ENCODE results near the gene TM7SF2. TPM values are rescaled to one million over a fixed set of nuclear protein-coding genes. Genes with fewer than 3 reads are reported as not detected.

TM7SF2 gene
- total and polyA plus RNA-seq, 2 donors (not counting 1 experiment from before 2014, with no cell fraction given): 23.9 to 28.5 TPM

DNA sequence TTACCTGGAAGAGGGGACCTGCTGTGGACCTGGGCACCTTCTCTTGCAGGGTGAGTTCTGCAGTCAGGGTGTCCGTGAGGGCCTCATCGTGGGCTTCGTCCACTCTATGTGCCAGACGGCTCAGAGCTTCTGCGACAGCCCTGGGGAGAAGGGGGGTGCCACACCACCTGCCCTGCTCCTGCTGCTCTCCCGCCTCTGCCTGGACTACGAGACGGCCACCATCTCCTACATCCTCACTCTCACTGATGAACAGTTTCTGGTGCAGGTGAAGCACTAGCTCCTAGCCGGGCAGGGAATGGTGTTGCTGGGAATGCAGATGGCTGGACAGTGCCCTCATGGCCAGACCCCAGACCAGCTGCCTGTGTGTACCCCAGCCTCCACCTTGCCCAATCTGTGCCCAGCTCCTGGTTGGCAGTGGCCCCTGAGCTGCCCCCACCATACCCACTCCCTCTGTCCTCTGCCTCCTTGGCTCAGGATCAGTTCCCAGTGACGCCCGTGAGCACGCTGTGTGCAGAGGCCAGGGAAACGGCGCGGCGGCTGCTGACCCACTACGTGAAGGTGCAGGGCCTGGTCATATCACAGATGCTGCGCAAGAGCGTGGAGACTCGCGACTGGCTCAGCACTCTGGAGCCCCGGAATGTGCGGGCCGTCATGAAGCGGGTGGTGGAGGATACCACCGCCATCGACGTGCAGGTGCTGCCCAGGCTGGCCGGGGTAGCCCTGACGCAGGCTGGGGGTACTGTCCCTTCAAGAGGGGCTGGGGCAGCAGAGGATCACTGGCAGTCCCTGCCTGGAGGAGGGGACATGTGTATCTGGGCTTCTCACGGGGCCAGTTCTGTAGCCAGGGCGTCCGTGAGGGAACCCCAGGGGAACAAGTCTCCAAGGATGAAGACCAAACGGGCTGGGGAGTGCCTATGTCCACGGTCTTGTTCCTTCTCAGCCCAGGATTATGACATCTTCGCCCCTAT is 2.2 kb upstream of the TM7SF2 start:
- H4K20me1 ChIP-seq (ENCODE audit: control insufficient read depth, insufficient read depth, low read length, poor library complexity, severe bottlenecking): peaks cover 31% of the 10 kb centered on the region
- no peaks in the 10 kb centered on the region for H3K9me3 ChIP-seq (ENCODE audit: control extremely low read depth in 1 of 3, control insufficient read depth in 2 of 3, insufficient read depth in 1 of 3, low read length in 2 of 3)
- peaks cover 41% of the 10 kb centered on the region for H3K4me1 Mint-ChIP-seq
- peaks cover 21 to 37% of the 10 kb centered on the region in 2 donors for H3K4me1 ChIP-seq (ENCODE audit: control insufficient read depth in 2 of 2, insufficient read depth in 2 of 2, low read length in 2 of 2)
- no peak overlapping the region for H2AFZ ChIP-seq (ENCODE audit: insufficient read depth, low read depth, low read length, poor library complexity, severe bottlenecking)
- H3K9me3 Mint-ChIP-seq (ENCODE audit: insufficient read depth): no peaks in the 10 kb centered on the region
- peak overlapping the region; percentile 20 to 59 for H3K27ac ChIP-seq (ENCODE audit: low read length in 2 of 2)
- intact Hi-C loops (cut with micrococcal nuclease): loop anchor here (1.0 to 10.0 kb wide), 10 partner anchors 13 to 505 kb away; partner anchors contain the start of genes ARL2, ATG2A, CDC42BPG and CDC42EP2
- DNase-seq (no peak), ATAC-seq (ENCODE audit: low read depth) (no peak)
- peaks cover 49% of the 10 kb centered on the region for H3K79me2 ChIP-seq (ENCODE audit: control insufficient read depth, insufficient read depth, low read length)
- CTCF ChIA-PET: interaction anchor here (0.7 to 7.7 kb wide), 28 partner anchors 11 to 421 kb away, joined by 3 to 118 read pairs (median 5); partner anchors contain the start of genes ARL2, CAPN1, CDC42EP2 and CDCA5
- H3K27me3 Mint-ChIP-seq: no peaks in the 10 kb centered on the region
- 94% methylated on average over 33 of the region's 36 CpGs for WGBS (ENCODE audit: insufficient coverage)
- POLR2A ChIA-PET: interaction anchor here (0.5 to 3.6 kb wide), 7 partner anchors 14 to 259 kb away, joined by 3 to 27 read pairs (median 6); partner anchors contain the start of genes ARL2, CAPN1, SYVN1 and VPS51
- no peak overlapping the region for H3K4me2 ChIP-seq (replicated peaks; ENCODE audit: low read depth, low read length, poor library complexity, severe bottlenecking)
- H3K4me3 Mint-ChIP-seq: no peak overlapping the region
- H3K4me3 ChIP-seq (ENCODE audit: control extremely low read depth in 1 of 5, extremely low read depth in 1 of 5, insufficient read depth in 1 of 5, low read depth in 2 of 5, low read length in 4 of 5): no peak overlapping the region
- H3K27ac Mint-ChIP-seq: no peak overlapping the region
- no peaks in the 10 kb centered on the region for H3K27me3 ChIP-seq (replicated peaks in 1 of 4; ENCODE audit: control extremely low read depth in 1 of 4, control insufficient read depth in 3 of 4, insufficient read depth in 4 of 4, low read length in 3 of 4)
- peaks cover 0 to 36% of the 10 kb centered on the region in 2 experiments for H3K36me3 ChIP-seq (replicated peaks in 1 of 2; ENCODE audit: control extremely low read depth in 1 of 2, control insufficient read depth in 1 of 2, extremely low read depth in 1 of 2, insufficient read depth in 2 of 2, low read length in 1 of 2)
- TF ChIP-seq EZH2 (IDR thresholded peaks at IDR 0.05; ENCODE audit: borderline replicate concordance, insufficient read depth, low read depth, low read length, poor library complexity, severe bottlenecking): no peak
- TF ChIP-seq, protein P1, sequence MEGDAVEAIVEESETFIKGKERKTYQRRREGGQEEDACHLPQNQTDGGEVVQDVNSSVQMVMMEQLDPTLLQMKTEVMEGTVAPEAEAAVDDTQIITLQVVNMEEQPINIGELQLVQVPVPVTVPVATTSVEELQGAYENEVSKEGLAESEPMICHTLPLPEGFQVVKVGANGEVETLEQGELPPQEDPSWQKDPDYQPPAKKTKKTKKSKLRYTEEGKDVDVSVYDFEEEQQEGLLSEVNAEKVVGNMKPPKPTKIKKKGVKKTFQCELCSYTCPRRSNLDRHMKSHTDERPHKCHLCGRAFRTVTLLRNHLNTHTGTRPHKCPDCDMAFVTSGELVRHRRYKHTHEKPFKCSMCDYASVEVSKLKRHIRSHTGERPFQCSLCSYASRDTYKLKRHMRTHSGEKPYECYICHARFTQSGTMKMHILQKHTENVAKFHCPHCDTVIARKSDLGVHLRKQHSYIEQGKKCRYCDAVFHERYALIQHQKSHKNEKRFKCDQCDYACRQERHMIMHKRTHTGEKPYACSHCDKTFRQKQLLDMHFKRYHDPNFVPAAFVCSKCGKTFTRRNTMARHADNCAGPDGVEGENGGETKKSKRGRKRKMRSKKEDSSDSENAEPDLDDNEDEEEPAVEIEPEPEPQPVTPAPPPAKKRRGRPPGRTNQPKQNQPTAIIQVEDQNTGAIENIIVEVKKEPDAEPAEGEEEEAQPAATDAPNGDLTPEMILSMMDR (IDR thresholded peaks at IDR 0.05): no peak
- no peak overlapping the region for H3K9ac ChIP-seq (ENCODE audit: low read length)
